K562 (cell line): ENCODE results near the gene HCFC1R1. TPM values are rescaled to one million over a fixed set of nuclear protein-coding genes. Genes with fewer than 3 reads are reported as not detected.

Experiments
- ATAC-seq: fragments of 200-7000 bp; cut with Tn5 transposase; 3 replicates; pipeline ENCODE4 v1.9.1; 2020; ENCODE audit warnings: moderate library complexity
- BruUV-seq: library from RNA; stranded (reverse); fragments of 400-500 nt; replicated peaks from 2 replicates; lab custom pipeline; 2021; lab: Mats Ljungman, UMichigan
- CTCF ChIA-PET: fragments of 300-600 bp; formaldehyde crosslinking; extraction: SDS; loops from one replicate; lab custom pipeline; 2021; ENCODE audit warnings: low intra/inter-chr PET ratio; lab: Yijun Ruan, JAX
- POLR2A ChIA-PET: fragments of 300-600, 350-650 bp; sonication (Branson Sonifier 250); formaldehyde crosslinking; extraction: SDS; loops from one replicate; lab custom pipeline; 2021; ENCODE audit warnings: antibody characterized with exemption, inconsistent platforms; lab: Yijun Ruan, JAX
- DNase-seq, 4 experiments: peaks; one replicate each; pipeline versions ENCODE4 v3.0.0 to v3.0.0-alpha.2; 2011 to 2018; ENCODE audit warnings: low spot score in 3 of 4, mixed read lengths in 3 of 4; ENCODE audit errors: extremely low read depth in 1 of 4
- FAIRE-seq: peaks from 2 replicates; lab custom pipeline; 2011; peaks lifted over from hg19 to GRCh38; lab: Jason Lieb, UNC
- H2AFZ ChIP-seq: 2 replicates; pipeline ENCODE4 v1.6.0; 2011; ENCODE audit warnings: low read depth, low read length, control low read depth, inconsistent platforms
- H3K27ac ChIP-seq: fragments of 200-600 bp; 3 replicates; pipeline ENCODE4 v1.8.0; 2011; ENCODE audit warnings: low read depth, mild to moderate bottlenecking, control low read depth, inconsistent platforms, low read length, moderate library complexity, mixed read lengths; ENCODE audit errors: extremely low read depth
- H3K27me3 ChIP-seq, 2 experiments: fragments of 300-600 bp in 1 of 2; 2 replicates in 1 of 2; 3 replicates in 1 of 2; pipeline versions ENCODE4 v1.6.0 to v1.8.0; 2011; ENCODE audit warnings: inconsistent platforms in 2 of 2, low read length in 2 of 2, mild to moderate bottlenecking in 1 of 2, mixed read lengths in 1 of 2, moderate library complexity in 1 of 2; ENCODE audit not compliant: control insufficient read depth in 2 of 2, insufficient read depth in 2 of 2
- H3K36me3 ChIP-seq: fragments of 300-600 bp; 3 replicates; pipeline ENCODE4 v1.8.0; 2011; ENCODE audit warnings: mild to moderate bottlenecking, low read length, inconsistent platforms; ENCODE audit not compliant: control insufficient read depth, insufficient read depth
- H3K4me1 ChIP-seq, 2 experiments: fragments of 200-600 bp in 1 of 2; replicated peaks in 1 of 2; 2 replicates in 1 of 2; 3 replicates in 1 of 2; pipeline versions ENCODE4 v1.5.1 to v1.8.0; 2011; ENCODE audit warnings: inconsistent platforms in 2 of 2, low read length in 2 of 2, mild to moderate bottlenecking in 1 of 2, mixed read lengths in 1 of 2, moderate library complexity in 1 of 2; ENCODE audit not compliant: control insufficient read depth in 2 of 2, insufficient read depth in 2 of 2
- H3K4me2 ChIP-seq: 2 replicates; pipeline ENCODE4 v1.6.1; 2011; ENCODE audit warnings: low read length, control low read depth, inconsistent platforms, mixed read lengths; ENCODE audit not compliant: insufficient read depth
- H3K4me3 ChIP-seq: fragments of 200-600 bp; sonication (generic), shearing (Covaris generic); 2 replicates; pipeline ENCODE4 v1.5.1; 2016; ENCODE audit warnings: control low read depth, inconsistent platforms
- H3K79me2 ChIP-seq: fragments of 200-600 bp; 3 replicates; pipeline ENCODE4 v1.8.0; 2011; ENCODE audit warnings: low read length, inconsistent platforms; ENCODE audit not compliant: control insufficient read depth, insufficient read depth
- H3K9ac ChIP-seq, 2 experiments: 2 replicates each; pipeline versions ENCODE4 v1.6.0 to v1.6.1; 2011; ENCODE audit warnings: low read depth in 2 of 2, low read length in 2 of 2, control low read depth in 1 of 2, inconsistent platforms in 1 of 2, mild to moderate bottlenecking in 1 of 2, mixed read lengths in 1 of 2; ENCODE audit not compliant: insufficient read depth in 1 of 2
- H3K9me1 ChIP-seq: one replicate; pipeline ENCODE4 v1.6.0; 2011; ENCODE audit warnings: inconsistent platforms, mild to moderate bottlenecking, low read length, moderate library complexity; ENCODE audit not compliant: control insufficient read depth, insufficient read depth
- H3K9me3 ChIP-seq: replicated peaks from 2 replicates; pipeline ENCODE4 v1.5.1; 2011; ENCODE audit warnings: low read depth, low read length, inconsistent platforms; ENCODE audit not compliant: control insufficient read depth, insufficient read depth
- H4K20me1 ChIP-seq: replicated peaks from 2 replicates; pipeline ENCODE4 v1.6.1; 2011; ENCODE audit warnings: low read length, inconsistent platforms, mixed read lengths; ENCODE audit not compliant: control insufficient read depth, insufficient read depth
- ATF4 ChIP-seq: fragments of 450-650 bp; formaldehyde crosslinking; IDR thresholded peaks from 2 replicates; pipeline ENCODE4 v1.4.0; 2022; ENCODE audit warnings: mild to moderate bottlenecking, moderate library complexity
- HEY1 ChIP-seq: fragments of 250-450 bp; sonication (Bioruptor Pico); IDR thresholded peaks from 2 replicates; pipeline ENCODE4 v1.5.0; 2020; ENCODE audit warnings: mild to moderate bottlenecking, moderate library complexity, borderline replicate concordance
- MAX ChIP-seq: sonication (generic); formaldehyde crosslinking; IDR thresholded peaks from 2 replicates; pipeline ENCODE4 v1.9.0; 2022; ENCODE audit warnings: mild to moderate bottlenecking, missing genetic modification reagents
- RAD21 ChIP-seq, 2 experiments: fragments of 250-450 bp in 1 of 2; fragments of 450-650 bp in 1 of 2; sonication (Bioruptor Pico) in 1 of 2; formaldehyde crosslinking in 1 of 2; IDR thresholded peaks in 1 of 2; conservative IDR thresholded peaks in 1 of 2; 2 replicates each; pipeline versions ENCODE4 v1.4.0 to v1.8.0; 2020 to 2022; ENCODE audit warnings: mild to moderate bottlenecking in 2 of 2, moderate library complexity in 1 of 2
- USF1 ChIP-seq: sonication (generic); formaldehyde crosslinking; IDR thresholded peaks from 2 replicates; pipeline ENCODE4 v1.9.0; 2022; ENCODE audit warnings: mild to moderate bottlenecking, missing genetic modification reagents
- ZBTB33 ChIP-seq: sonication (generic); formaldehyde crosslinking; IDR thresholded peaks from 2 replicates; pipeline ENCODE4 v1.8.1; 2023; ENCODE audit warnings: mild to moderate bottlenecking, missing genetic modification reagents
- ZNF778 ChIP-seq: fragments of 450-650 bp; formaldehyde crosslinking; IDR thresholded peaks from 2 replicates; pipeline ENCODE4 v1.4.0; 2020; ENCODE audit warnings: mild to moderate bottlenecking, moderate library complexity
- WGBS: fragments of 100-300 bp; shearing (Covaris generic); methylation state at CpG from one replicate; pipeline ENCODE4 v1.1.6; 2016; ENCODE audit warnings: low coverage, mixed read lengths; ENCODE audit not compliant: insufficient coverage; ENCODE audit errors: missing lambda C conversion rate; 5-methylcytosine and 5-hydroxymethylcytosine counted together
- in situ Hi-C: fragments of 300-500 bp; cut with MboI; formaldehyde crosslinking; loops from 4 replicates; pipeline ENCODE4 v1.15.0; 2018; ENCODE audit warnings: inconsistent platforms, mixed read lengths
- intact Hi-C: fragments of 100-400 bp; cut with micrococcal nuclease; formaldehyde crosslinking; loops from 2 replicates; pipeline ENCODE4 v1.14.2; 2022
- polyA plus RNA-seq, 8 experiments: library from polyadenylated mRNA; depleted of rRNA in 4 of 8; stranded (reverse) in 5 of 8; unstranded in 3 of 8; fragments of >200 nt; fragmentation: Nextera tagmentation in 2 of 8; fragmentation: Illumina TruSeq in 1 of 8; extraction: Ambion mirVana in 2 of 8; extraction: Trizol in 1 of 8; gene quantifications; 2 replicates each; pipeline versions ENCODE4 v1.2.1 to v1.2.3, GENCODE V29; 2011 to 2014; ENCODE audit warnings: inconsistent platforms in 1 of 8, missing spikeins in 1 of 8
- total RNA-seq, 7 experiments: library from RNA; depleted of rRNA in 6 of 7; stranded (reverse); fragments of >200 nt in 6 of 7; fragmentation: Illumina TruSeq in 2 of 7; extraction: Trizol in 2 of 7; gene quantifications; 2 replicates each; pipeline versions ENCODE4 v1.2.1 to v1.2.3, GENCODE V29; 2011 to 2021; ENCODE audit warnings: low replicate concordance in 1 of 7

The HCFC1R1 gene
- total and polyA plus RNA-seq, 9 of the 15 experiments (the other 6 are each of a cell fraction or from before 2014, with no cell fraction given) = 2.2 to 29.0 (median 11.2) TPM

GRCh38 chr16:3013491-3013951 is 10.2 kb downstream of the HCFC1R1 start:
- Histone ChIP-seq H3K4me1 (peaks cover 29 to 82% of the 10 kb centered on the region in 2 experiments), H3K4me3 (no peak overlapping the region), H3K9me3 (no peaks in the 10 kb centered on the region), H3K27me3 (no peaks in the 10 kb centered on the region), H3K9ac (peak overlapping the region in 1 of 2 experiments; percentile 67; a peak in 1 of 4 replicates), H4K20me1 (no peaks in the 10 kb centered on the region), H3K27ac (no peak overlapping the region), H3K4me2 (no peak overlapping the region), H3K9me1 (peaks cover 3% of the 10 kb centered on the region), H2AFZ (no peak overlapping the region), H3K36me3 (no peaks in the 10 kb centered on the region), H3K79me2 (no peaks in the 10 kb centered on the region)
- ChIA-PET CTCF (no interaction called here), POLR2A (interaction anchor here (0.6 to 0.9 kb wide), 2 partner anchors 10 to 18 kb away, joined by 3 read pairs; no protein-coding TSS in a partner anchor)
- intact Hi-C loops (no loop called here), in situ Hi-C loops (no loop called here)
- WGBS = 64% methylated on average over 21 of the region's 27 CpGs
- FAIRE-seq (no peak), ATAC-seq (no peak), DNase-seq (no peak)
- TF ChIP-seq ATF4 (CRISPR knock-in tag) (no peak), HEY1 (CRISPR knock-in tag) (no peak), MAX (peak; percentile 64), USF1 (CRISPR knock-in tag) (peak; percentile 46; the same call in 1 of the 2 replicates), RAD21 (CRISPR knock-in tag; conservative IDR thresholded peaks at IDR 0.05 in 1 of 2, IDR thresholded peaks at IDR 0.05 in 1 of 2) (no peak), ZBTB33 (CRISPR knock-in tag) (peak; percentile 63), ZNF778 (CRISPR knock-in tag) (no peak)
- BruUV-seq = no TSS peak
